Endometrial microvascular endothelial cells (primary cell): ENCODE measurements around the gene ZNF213. TPM values are rescaled to one million over a fixed set of nuclear protein-coding genes. Genes with fewer than 3 reads are reported as not detected.

Source experiments
- in situ Hi-C: cut with HindIII; loops from 2 replicates; pipeline ENCODE4 v1.10.0; 2017; ENCODE audit warnings: low sequenced_read_pairs, low pct_unique_long_range_greater_than_20kb; ENCODE audit errors: inconsistent ontology term
- total RNA-seq: library from RNA; depleted of rRNA; stranded (reverse); fragments of >200 nt; gene quantifications from one replicate; pipeline ENCODE4 v1.2.3, GENCODE V29; 2015; ENCODE audit errors: inconsistent ontology term

Gene ZNF213
- total RNA-seq, 1 donor from 2014 or later, result 3.5 TPM

GRCh38 chr16:3099395-3099731, 35.5 kb upstream of the ZNF213 start:
- in situ Hi-C loops, result no loop called here

DNA sequence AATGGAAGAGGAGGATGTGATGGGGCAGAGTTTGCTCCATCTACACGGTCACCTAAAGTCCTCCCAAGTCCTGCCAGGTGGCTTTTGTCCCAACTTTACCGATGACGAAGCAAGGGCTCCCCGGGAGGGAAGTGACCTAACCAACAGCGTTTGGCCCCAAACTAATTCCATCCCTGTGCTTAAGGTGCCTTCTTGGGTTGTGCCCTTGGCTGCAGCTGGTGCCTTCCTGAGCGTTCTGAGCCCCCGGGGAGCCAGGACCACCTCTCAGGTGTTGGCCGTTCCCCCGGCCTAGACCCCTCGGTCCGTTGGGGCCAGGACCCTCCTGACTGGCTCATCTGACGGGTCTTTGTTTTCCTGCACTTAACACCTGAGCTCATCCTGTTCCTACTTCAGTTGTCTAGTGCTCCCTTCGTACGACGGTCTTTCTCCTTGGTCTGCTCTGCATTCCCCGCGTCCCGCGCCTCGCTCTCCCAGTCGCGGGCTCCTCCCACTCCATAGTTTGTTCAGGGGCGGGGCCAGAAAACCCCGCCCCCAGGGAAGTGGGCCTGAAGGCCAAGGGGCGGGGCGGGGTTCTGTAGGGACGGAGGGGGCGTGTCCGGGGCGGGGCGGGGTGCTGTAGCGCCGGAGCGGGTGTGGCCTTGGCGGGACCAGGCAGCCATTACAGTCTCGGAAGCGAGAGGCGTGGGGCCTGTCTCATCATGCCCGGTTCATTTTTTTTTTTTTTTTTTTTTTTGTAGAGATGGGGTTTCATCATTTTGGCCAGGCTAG, 34.9 kb upstream of the ZNF213 start:
- in situ Hi-C loops, result no loop called here

DNA sequence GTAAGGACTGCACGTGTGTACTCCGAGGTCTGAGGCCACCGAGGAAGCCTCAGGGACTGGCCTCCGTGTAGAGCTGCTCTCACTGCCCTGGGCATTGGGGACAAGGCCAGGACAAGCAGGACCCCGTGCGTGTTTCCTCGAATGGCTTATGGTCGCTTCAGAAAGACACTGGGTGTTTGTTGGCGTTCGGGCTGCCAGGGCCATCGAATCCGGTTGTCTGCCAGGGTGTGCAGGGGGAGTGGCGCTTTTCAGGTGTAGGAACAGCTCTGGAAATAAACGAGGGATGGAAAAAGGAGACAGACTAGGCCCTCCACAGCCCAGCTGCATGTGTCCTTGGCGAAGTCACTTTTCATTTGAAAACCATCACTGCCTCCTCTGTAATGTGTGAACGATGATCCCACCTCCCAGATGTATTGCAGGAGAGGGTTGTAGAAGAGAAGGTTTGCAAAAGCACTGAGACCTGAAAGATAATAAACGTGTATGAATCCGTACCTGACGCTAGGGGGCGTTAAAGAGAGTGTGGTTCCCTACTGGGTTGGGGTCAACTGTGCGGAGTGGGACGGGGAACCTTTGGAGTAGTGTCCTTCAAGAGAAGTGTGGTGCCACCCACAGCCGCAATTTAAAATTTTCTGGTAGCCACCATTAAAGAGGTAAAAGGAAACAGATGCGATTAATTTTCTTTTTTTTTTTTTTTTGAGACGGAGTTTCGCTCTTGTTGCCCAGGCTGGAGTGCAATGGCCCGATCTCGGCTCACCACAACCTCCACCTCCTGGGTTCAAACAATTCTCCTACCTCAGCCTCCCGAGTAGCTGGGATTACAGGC, 33.6 kb upstream of the ZNF213 start:
- in situ Hi-C loops, result no loop called here

- in situ Hi-C loops, result no loop called here
Measured at GRCh38 chr16:3101841-3102470, 32.9 kb upstream of the ZNF213 start.

DNA sequence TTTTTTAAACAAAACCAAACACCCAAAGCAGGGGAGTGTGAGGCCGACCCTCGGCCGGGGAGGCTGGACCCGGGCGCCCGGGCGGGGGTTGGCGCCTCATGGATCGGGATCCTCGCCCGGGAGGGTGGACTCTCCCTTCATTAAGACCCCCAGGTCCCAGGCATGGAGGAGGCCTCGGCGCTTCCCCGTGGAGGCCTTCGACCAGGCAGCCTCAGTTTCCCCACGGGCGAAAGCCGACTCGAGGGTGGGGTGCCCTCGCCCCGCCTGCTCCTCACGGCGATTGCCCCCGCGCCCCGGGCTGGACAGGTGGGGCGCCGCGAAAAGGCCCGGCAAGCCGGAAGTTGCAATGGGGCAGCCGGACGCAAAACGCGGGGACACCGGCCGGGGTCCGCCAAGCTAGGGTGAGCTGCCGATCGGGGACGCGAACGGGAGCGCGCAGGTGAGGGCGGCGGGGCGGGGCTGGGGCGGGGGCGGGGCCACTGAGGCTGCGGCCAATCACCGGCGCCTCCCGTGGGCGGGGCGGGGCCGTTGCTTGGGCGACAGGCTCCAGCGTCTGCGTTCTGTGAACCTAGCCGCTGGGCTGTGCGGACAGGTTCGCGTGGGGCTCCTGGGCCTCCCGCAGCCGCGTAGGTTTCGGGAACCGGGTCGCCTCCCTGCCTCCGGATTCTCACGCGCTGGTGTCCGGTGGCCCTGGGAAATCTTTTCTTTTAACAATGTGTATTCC, 28.5 kb upstream of the ZNF213 start:
- in situ Hi-C loops, result no loop called here

DNA sequence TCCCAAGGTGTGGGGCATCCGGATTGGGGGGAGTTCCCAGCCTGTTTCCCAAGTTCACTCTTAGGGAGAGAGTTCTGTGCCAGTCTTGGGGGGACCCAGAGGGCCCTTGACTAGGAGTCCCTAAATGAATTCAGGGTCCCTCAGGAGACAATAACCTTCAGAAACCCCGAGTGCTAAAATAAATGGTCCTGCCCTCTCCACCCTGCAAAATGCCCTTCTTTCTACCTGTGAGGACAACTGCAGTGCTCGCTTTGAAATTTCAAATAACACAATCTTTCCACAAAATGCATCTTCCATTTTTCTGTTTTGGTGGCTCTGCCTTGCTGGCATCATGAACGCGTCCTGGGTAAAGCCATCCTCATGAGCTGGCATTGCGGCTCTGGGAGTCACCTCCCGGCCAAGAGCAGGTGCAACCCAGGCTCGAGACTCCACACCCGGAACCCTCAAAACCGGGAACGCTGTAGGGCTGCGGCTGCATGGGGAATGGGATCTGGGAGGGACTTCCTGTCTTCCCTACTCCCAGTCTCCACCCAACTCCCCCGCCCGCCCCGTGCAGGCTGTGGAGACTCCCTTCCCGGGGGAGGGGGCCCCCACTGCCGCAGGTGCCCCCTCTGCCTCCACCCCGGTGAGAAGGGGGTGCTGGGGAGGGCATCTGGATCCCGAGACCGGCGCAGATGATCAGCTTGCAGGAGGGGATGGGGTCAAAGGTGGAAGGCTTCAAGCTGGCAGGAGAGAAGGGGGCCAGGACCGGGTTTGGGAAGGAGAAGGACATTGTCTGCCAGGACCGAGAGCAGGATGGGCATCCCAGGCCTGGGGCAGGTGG, 22.6 kb upstream of the ZNF213 start, which contains the start of gene ZNF205:
Gene ZNF205, plus strand, starts transcription at position 529 of the 823 bp plus-strand sequence. CDS start 845 bp downstream, outside the sequence.
- in situ Hi-C loops, result no loop called here

- in situ Hi-C loops, result no loop called here
Measured at GRCh38 chr16:3112881-3113574, 21.8 kb upstream of the ZNF213 start.

DNA sequence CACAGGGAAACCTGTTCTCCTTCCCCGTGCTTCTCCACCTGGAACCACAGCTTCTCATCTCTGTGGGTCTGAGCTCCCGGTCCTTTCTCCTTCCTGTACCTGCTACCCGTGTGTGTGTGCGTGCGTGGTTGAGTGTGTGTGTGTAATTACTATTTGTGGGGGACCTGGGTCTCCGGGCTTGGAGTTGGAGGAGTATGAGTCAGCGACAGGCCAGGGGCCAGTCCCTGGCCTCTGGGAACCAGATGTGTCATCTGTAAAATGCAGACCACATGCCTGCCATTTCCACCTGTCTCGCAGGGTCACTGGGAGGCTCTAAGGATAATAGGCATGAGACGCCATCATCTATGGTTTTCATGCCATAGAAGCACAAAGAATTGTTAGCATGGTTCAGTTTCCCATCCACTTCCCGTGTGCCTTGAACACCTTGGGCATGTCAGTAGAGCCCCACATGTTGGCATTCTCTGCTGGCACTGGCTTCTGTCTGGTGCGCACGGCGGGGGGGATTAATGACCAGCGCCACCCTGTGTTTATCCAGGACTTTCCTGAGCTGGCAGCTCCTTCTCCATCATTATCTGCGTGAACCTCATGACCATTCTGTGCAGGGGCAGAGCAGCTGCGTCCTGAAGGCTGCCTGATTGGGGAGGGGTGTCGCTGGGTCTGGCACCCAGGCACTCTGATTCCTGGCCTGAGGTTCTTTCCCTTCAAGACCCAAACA, 20.9 kb upstream of the ZNF213 start:
- in situ Hi-C loops, result no loop called here

DNA sequence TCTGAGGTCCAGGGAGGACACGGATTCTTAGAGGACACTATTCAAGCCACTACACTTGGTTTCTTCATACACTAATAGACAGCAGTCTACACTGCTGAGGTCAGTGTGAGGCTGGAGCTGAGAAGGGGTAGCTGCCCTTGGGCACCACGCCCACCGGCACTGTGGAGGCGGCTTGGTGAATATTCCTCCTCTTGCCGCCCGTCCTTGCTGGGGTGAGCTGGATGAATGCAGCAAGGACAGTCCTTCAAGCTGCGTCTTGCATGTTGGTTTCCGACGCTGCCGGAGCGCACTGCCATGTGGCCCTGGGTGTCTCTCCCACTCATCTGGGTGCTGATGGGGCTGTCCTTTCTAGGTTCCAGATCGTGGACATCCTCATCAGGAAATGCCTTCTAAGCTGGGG, 19.8 kb upstream of the ZNF213 start:
- in situ Hi-C loops, result no loop called here

- in situ Hi-C loops, result no loop called here
Measured at GRCh38 chr16:3115561-3115960, 19.3 kb upstream of the ZNF213 start.

DNA sequence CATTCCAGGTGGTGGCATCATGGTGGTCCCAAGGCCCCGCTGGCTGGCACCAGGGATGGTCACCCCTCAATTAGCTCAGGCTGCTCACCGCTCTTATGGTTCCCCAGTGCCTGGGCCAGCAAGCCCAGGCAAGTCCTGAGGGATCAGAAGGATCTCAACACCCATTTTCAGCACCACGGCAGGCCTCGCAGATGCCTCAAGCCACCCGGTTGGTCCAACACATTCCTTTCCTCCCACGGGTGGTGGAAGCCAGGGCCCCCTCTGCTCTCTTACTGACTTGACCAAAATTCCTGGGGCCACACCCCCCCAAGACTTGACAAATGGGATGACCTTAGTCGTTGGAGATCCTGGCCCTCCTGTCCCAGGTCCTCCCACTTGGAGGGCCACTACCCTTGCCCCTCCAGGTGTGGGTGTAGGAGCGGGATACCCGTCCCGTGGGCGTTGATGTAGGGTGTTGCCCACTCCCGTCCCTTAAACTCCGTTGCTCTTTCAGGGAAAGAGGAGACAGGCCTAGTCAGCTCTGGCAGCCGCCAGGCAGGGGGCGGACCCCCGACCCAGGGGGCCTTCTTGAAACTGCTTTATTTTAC, 16.5 kb upstream of the ZNF213 start:
- in situ Hi-C loops, result no loop called here

GRCh38 chr16:3118846-3119245, 16.0 kb upstream of the ZNF213 start:
- in situ Hi-C loops, result no loop called here

- in situ Hi-C loops, result no loop called here
Measured at GRCh38 chr16:3119286-3119685, 15.5 kb upstream of the ZNF213 start.

GRCh38 chr16:3119701-3120408, 15.0 kb upstream of the ZNF213 start:
- in situ Hi-C loops, result no loop called here

DNA sequence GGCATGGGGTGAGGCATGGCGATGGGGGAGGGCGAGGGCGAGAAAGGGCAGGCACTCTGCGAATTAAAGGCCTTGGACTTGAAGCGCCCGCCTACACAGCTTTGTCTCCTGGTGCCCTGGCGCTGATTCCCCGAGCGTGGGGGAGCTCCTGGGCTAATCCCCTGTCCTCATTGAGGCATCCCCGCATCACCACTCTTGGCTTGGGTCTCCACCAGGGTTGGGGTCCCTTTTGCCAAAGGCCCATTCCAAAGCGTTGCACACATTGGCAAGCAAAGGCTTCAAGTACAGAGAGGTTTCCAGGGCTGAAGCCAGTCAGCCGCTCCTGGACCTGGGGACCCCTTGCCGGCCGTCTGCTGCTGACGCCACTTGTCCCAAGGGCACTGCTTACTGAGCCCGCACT, 14.4 kb upstream of the ZNF213 start:
- in situ Hi-C loops, result no loop called here

DNA sequence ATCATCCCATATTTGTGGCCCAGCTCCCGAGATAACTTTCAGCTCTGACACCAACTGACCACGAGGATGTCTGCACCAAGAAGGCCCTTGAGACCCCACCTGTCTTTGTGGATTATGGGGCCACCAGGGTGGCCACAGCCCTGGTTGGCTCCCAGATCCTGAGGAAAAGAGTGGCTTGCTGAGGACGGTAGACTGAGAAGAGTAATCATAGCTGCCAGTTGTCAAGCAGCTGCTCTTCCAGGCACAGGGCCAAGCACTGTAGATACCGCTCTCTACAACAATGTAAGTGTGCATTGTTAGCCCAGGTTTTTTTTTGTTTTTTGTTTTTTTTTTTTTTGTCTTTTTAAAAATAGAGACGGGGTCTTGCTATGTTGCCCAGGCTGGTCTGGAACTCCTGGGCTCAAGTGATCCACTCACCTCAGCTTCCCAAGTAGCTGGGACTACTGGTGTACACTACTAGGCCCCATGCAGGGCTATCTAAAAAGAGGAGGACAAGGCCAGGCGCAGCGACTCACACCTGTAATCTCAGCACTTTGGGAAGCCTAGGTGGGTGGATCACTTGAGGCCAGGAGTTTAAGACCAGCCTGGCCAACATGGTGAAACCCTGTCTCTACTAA, 12.9 kb upstream of the ZNF213 start:
- in situ Hi-C loops, result no loop called here
